SK-N-SH (cell line): ENCODE measurements around the gene MAPT.

Experiments
- CTCF ChIP-seq: fragments of 200-600 bp; sonication (generic); IDR thresholded peaks from 2 replicates; pipeline ENCODE4 v1.6.1; 2017; ENCODE audit warnings: antibody characterized with exemption, mild to moderate bottlenecking, moderate library complexity
- FOXM1 ChIP-seq: IDR thresholded peaks from 2 replicates; pipeline ENCODE4 v1.4.0; 2012; ENCODE audit warnings: low read depth, mild to moderate bottlenecking
- NRF1 ChIP-seq: IDR thresholded peaks from 2 replicates; pipeline ENCODE4 v1.6.1; 2012; ENCODE audit warnings: low read depth, mild to moderate bottlenecking, low read length
- POLR2AphosphoS5 ChIP-seq: IDR thresholded peaks from 2 replicates; pipeline ENCODE4 v1.6.1; 2012; ENCODE audit warnings: low read depth, low read length
- RFX5 ChIP-seq: IDR thresholded peaks from 2 replicates; pipeline ENCODE4 v1.6.1; 2012; ENCODE audit warnings: mild to moderate bottlenecking, improper control_type of control experiment, low read length
- SMC3 ChIP-seq: IDR thresholded peaks from 2 replicates; pipeline ENCODE4 v1.6.1; 2012; ENCODE audit warnings: low read depth, low read length, improper control_type of control experiment
- YY1 ChIP-seq: IDR thresholded peaks from 2 replicates; pipeline ENCODE4 v1.4.0; 2012; ENCODE audit warnings: low read depth, mild to moderate bottlenecking

GRCh38 chr17:46024590-46024989 lies 130.2 kb downstream of the MAPT start:
- TF ChIP-seq SMC3 (no peak), CTCF (no peak), RFX5 (no peak), NRF1 (no peak), YY1 (no peak), POLR2AphosphoS5 (no peak), FOXM1 (no peak)
